PC-3 (cell line): ENCODE measurements around the gene GRIP2.

ENCODE experiments used
- CTCF ChIP-seq: fragments of 300-600 bp; sonication (generic); conservative IDR thresholded peaks from 2 replicates; pipeline ENCODE4 v1.5.1; 2017; ENCODE audit warnings: antibody characterized with exemption, low read depth, mild to moderate bottlenecking, low read length
- EZH2 ChIP-seq: fragments of 300-600 bp; sonication (generic); IDR thresholded peaks from one replicate; pipeline ENCODE4 v1.6.1; 2017; ENCODE audit warnings: antibody characterized with exemption, mild to moderate bottlenecking, low read length; ENCODE audit not compliant: unreplicated experiment

GRCh38 chr3:14552041-14552648, 12.0 kb upstream of the GRIP2 start:
- TF ChIP-seq CTCF = no peak
- TF ChIP-seq EZH2 = no peak
